Hematopoietic multipotent progenitor cell treated with erythropoietin and hydrocortisone succinate and interleukin-3 and kit ligand, for 15 days (in vitro differentiated cells): ENCODE measurements around the gene KIFBP.
"Not testable (repeated sequence)": the region's sequence is repeated elsewhere in the genome, so short reads cannot be mapped to it uniquely, and the experiment has no call there.

Experiments used
- DNase-seq: peaks from one replicate; pipeline ENCODE4 v3.0.0-alpha.2; 2015; ENCODE audit warnings: low spot score

Gene KIFBP

GRCh38 chr10:69004821-69005220, 16.2 kb downstream of the KIFBP start:
- DNase-seq: peak; percentile 48

- DNase-seq: no peak
Observed at GRCh38 chr10:69005704-69006485, 17.3 kb downstream of the KIFBP start.

- DNase-seq: no peak
Observed at GRCh38 chr10:69007260-69007659, 18.7 kb downstream of the KIFBP start.

- DNase-seq: no peak
Observed at GRCh38 chr10:69009360-69009759, 20.8 kb downstream of the KIFBP start.

- no peak for DNase-seq
Observed at GRCh38 chr10:69010151-69010640, 21.6 kb downstream of the KIFBP start.

GRCh38 chr10:69012778-69013177, 24.2 kb downstream of the KIFBP start:
- DNase-seq: not testable (repeated sequence)

GRCh38 chr10:69014171-69014570, 25.6 kb downstream of the KIFBP start:
- no peak for DNase-seq

- no peak for DNase-seq
Observed at GRCh38 chr10:69018613-69019012, 30.0 kb downstream of the KIFBP start.

- DNase-seq: no peak
Observed at GRCh38 chr10:69022611-69023010, 34.0 kb downstream of the KIFBP start.

- DNase-seq: no peak
Observed at GRCh38 chr10:69025370-69025896, 36.8 kb downstream of the KIFBP start.

- DNase-seq: no peak
Observed at GRCh38 chr10:69033256-69033655, 44.7 kb downstream of the KIFBP start.

GRCh38 chr10:69037489-69037888, 48.9 kb downstream of the KIFBP start:
- no peak for DNase-seq

- DNase-seq: not testable (repeated sequence)
Observed at GRCh38 chr10:69040904-69041303, 52.3 kb downstream of the KIFBP start.

GRCh38 chr10:69042417-69042816, 53.8 kb downstream of the KIFBP start:
- no peak for DNase-seq

GRCh38 chr10:69042838-69043237, 54.2 kb downstream of the KIFBP start:
- DNase-seq: no peak

- DNase-seq: no peak
Observed at GRCh38 chr10:69043931-69044531, 55.4 kb downstream of the KIFBP start.

GRCh38 chr10:69044546-69044945, 55.9 kb downstream of the KIFBP start:
- no peak for DNase-seq

GRCh38 chr10:69045441-69046300, 57.1 kb downstream of the KIFBP start:
- DNase-seq: no peak

- DNase-seq: no peak
Observed at GRCh38 chr10:69047111-69047832, 58.7 kb downstream of the KIFBP start.

GRCh38 chr10:69048103-69048502, 59.5 kb downstream of the KIFBP start:
- no peak for DNase-seq

GRCh38 chr10:69049566-69049961, 61.0 kb downstream of the KIFBP start:
- no peak for DNase-seq

- no peak for DNase-seq
Observed at GRCh38 chr10:69051303-69051702, 62.7 kb downstream of the KIFBP start.
